HepG2 (cell line): ENCODE results near the gene MOGAT3.

ENCODE experiments used
- ARNT ChIP-seq: fragments of 450-650 bp; IDR thresholded peaks from 2 replicates; pipeline ENCODE4 v1.6.1; 2017
- CENPT ChIP-seq: sonication (generic); formaldehyde crosslinking; IDR thresholded peaks from 2 replicates; pipeline ENCODE4 v1.8.0; 2022; ENCODE audit warnings: low read depth, mild to moderate bottlenecking, moderate library complexity, missing genetic modification reagents
- PBX3 ChIP-seq: sonication (generic); formaldehyde crosslinking; IDR thresholded peaks from 2 replicates; pipeline ENCODE4 v1.8.1; 2023; ENCODE audit warnings: missing genetic modification reagents, inconsistent platforms, borderline replicate concordance
- RFX5 ChIP-seq: IDR thresholded peaks from 2 replicates; pipeline ENCODE4 v1.6.1; 2011; ENCODE audit warnings: low read depth, low read length, improper control_type of control experiment
- ZBTB33 ChIP-seq: sonication (generic); formaldehyde crosslinking; IDR thresholded peaks from 2 replicates; pipeline ENCODE4 v1.4.0; 2020; ENCODE audit warnings: missing genetic modification reagents
- ZBTB49 ChIP-seq: sonication (generic); formaldehyde crosslinking; IDR thresholded peaks from 2 replicates; pipeline ENCODE4 v1.4.0; 2020; ENCODE audit warnings: missing genetic modification reagents, borderline replicate concordance
- ZNF354B ChIP-seq: sonication (generic); formaldehyde crosslinking; IDR thresholded peaks from 2 replicates; pipeline ENCODE4 v1.8.0; 2022; ENCODE audit warnings: mild to moderate bottlenecking, missing genetic modification reagents
- ZNF446 ChIP-seq: sonication (generic); formaldehyde crosslinking; IDR thresholded peaks from 2 replicates; pipeline ENCODE4 v1.5.0; 2020; ENCODE audit warnings: mild to moderate bottlenecking, missing genetic modification reagents
- TF ChIP-seq, protein P1 (sequence below): sonication (generic); formaldehyde crosslinking; IDR thresholded peaks from 2 replicates; pipeline ENCODE4 v1.5.0; 2020; ENCODE audit warnings: mild to moderate bottlenecking, missing genetic modification reagents, moderate library complexity
- TF ChIP-seq, protein P2 (sequence below): sonication (generic); formaldehyde crosslinking; conservative IDR thresholded peaks from 2 replicates; pipeline ENCODE4 v1.4.0; 2020; ENCODE audit warnings: missing genetic modification reagents
- TF ChIP-seq, protein P3 (sequence below), 2 experiments: sonication (generic) in 1 of 2; formaldehyde crosslinking in 1 of 2; IDR thresholded peaks; 2 replicates each; pipeline versions ENCODE4 v1.5.1 to v1.6.1; 2011 to 2020; ENCODE audit warnings: borderline replicate concordance in 1 of 2, low read depth in 1 of 2, low read length in 1 of 2, mild to moderate bottlenecking in 1 of 2, missing genetic modification reagents in 1 of 2, moderate library complexity in 1 of 2

DNA sequence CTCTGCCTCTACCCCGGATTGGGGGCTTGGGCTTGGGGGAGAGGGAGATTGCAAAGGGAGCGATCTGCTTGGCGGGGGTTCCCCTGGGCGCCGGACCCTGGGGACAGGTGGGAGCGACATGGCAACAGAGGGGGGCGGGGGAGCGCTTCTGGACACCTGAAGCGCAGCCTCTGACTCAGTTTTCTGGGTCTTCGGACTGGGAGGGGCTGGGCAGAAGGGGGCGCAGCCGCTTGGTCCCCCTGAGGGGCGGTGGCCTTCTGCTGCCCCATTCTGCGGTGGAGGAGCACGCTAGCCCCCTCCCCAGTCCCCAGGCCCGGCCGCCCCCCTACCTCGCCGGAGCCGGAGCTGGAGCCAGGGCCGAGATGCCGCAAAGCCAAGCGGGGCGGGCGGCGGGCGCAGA is 21.1 kb downstream of the MOGAT3 start:
- TF ChIP-seq ZNF354B (CRISPR knock-in tag) (no peak), PBX3 (no peak), ZBTB49 (no peak), RFX5 (no peak), ZNF446 (CRISPR knock-in tag) (no peak), ZBTB33 (CRISPR knock-in tag) (no peak), CENPT (CRISPR knock-in tag) (no peak), ARNT (no peak)
- TF ChIP-seq, protein P1, sequence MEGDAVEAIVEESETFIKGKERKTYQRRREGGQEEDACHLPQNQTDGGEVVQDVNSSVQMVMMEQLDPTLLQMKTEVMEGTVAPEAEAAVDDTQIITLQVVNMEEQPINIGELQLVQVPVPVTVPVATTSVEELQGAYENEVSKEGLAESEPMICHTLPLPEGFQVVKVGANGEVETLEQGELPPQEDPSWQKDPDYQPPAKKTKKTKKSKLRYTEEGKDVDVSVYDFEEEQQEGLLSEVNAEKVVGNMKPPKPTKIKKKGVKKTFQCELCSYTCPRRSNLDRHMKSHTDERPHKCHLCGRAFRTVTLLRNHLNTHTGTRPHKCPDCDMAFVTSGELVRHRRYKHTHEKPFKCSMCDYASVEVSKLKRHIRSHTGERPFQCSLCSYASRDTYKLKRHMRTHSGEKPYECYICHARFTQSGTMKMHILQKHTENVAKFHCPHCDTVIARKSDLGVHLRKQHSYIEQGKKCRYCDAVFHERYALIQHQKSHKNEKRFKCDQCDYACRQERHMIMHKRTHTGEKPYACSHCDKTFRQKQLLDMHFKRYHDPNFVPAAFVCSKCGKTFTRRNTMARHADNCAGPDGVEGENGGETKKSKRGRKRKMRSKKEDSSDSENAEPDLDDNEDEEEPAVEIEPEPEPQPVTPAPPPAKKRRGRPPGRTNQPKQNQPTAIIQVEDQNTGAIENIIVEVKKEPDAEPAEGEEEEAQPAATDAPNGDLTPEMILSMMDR = no peak
- TF ChIP-seq, protein P2, sequence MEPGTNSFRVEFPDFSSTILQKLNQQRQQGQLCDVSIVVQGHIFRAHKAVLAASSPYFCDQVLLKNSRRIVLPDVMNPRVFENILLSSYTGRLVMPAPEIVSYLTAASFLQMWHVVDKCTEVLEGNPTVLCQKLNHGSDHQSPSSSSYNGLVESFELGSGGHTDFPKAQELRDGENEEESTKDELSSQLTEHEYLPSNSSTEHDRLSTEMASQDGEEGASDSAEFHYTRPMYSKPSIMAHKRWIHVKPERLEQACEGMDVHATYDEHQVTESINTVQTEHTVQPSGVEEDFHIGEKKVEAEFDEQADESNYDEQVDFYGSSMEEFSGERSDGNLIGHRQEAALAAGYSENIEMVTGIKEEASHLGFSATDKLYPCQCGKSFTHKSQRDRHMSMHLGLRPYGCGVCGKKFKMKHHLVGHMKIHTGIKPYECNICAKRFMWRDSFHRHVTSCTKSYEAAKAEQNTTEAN (CRISPR knock-in tag) = no peak
- TF ChIP-seq, protein P3, sequence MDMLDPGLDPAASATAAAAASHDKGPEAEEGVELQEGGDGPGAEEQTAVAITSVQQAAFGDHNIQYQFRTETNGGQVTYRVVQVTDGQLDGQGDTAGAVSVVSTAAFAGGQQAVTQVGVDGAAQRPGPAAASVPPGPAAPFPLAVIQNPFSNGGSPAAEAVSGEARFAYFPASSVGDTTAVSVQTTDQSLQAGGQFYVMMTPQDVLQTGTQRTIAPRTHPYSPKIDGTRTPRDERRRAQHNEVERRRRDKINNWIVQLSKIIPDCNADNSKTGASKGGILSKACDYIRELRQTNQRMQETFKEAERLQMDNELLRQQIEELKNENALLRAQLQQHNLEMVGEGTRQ (IDR thresholded peaks at IDR 0.05; ENCODE audit: low read depth, low read length) = no peak
- TF ChIP-seq, protein P3 (CRISPR knock-in tag; IDR thresholded peaks at IDR 0.05; ENCODE audit: borderline replicate concordance) = no peak
